Urinary bladder (tissue), 4 donors: Measurements from ENCODE around the gene DYNC1I1. TPM values are rescaled to one million over a fixed set of nuclear protein-coding genes. Genes with fewer than 3 reads are reported as not detected.

Source experiments
- DNase-seq: peaks from one replicate; pipeline ENCODE4 v3.0.0-alpha.2; 2015; ENCODE audit errors: extremely low spot score
- H3K27ac ChIP-seq: one replicate; pipeline ENCODE4 v1.5.1; 2013; ENCODE audit warnings: low read depth, mild to moderate bottlenecking, moderate library complexity
- H3K36me3 ChIP-seq: one replicate; pipeline ENCODE4 v1.6.1; 2013; ENCODE audit warnings: mild to moderate bottlenecking, moderate library complexity; ENCODE audit not compliant: insufficient read depth
- H3K4me1 ChIP-seq: one replicate; pipeline ENCODE4 v1.6.1; 2013; ENCODE audit warnings: mild to moderate bottlenecking, moderate library complexity; ENCODE audit not compliant: insufficient read depth
- H3K4me3 ChIP-seq: one replicate; pipeline ENCODE4 v1.5.1; 2013; ENCODE audit warnings: low read depth, low read length
- WGBS: extraction: QIAGEN DNeasy Blood & Tissue Kit; methylation state at CpG from one replicate; pipeline ENCODE4 v1.1.7; 2013; 5-methylcytosine and 5-hydroxymethylcytosine counted together
- polyA plus RNA-seq: library from polyadenylated mRNA; stranded (reverse); fragments of 200-250 nt; gene quantifications from one replicate; pipeline ENCODE4 v1.2.3, GENCODE V29; 2013
- total RNA-seq: library from RNA; depleted of rRNA; stranded (reverse); fragments of >200 nt; gene quantifications from one replicate; pipeline ENCODE4 v1.2.3, GENCODE V29; 2014
- donor health status: healthy with polysubstance abuse.
- donor health status: healthy.

DYNC1I1 gene
- total and polyA plus RNA-seq, 2 donors: 2.2 to 34.4 TPM

DNA sequence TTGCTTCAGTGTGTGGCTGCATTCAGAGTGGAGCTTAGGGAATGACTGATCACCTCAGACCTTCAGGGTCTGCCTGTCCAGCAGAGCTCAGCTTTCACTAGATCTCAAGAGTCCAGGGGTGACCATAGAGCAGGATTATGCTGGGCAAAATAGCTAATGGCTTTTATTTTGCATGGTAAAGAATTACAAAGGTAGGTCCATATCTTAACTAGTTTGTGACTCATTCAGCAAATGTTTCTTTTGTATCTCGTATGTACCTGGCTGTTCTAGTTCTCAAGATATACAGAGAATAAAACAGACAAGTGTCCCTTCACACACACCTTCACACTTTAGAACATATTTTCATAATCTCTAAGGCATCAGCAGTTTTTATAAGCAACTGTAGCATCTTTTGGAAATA is 180.5 kb downstream of the DYNC1I1 start:
- H3K36me3 ChIP-seq: no peaks in the 10 kb centered on the region
- no peak for DNase-seq
- no peak overlapping the region for H3K27ac ChIP-seq
- WGBS: 44% methylated on average over 1 of the region's 1 CpG
- H3K4me1 ChIP-seq: no peaks in the 10 kb centered on the region
- H3K4me3 ChIP-seq: no peak overlapping the region

DNA sequence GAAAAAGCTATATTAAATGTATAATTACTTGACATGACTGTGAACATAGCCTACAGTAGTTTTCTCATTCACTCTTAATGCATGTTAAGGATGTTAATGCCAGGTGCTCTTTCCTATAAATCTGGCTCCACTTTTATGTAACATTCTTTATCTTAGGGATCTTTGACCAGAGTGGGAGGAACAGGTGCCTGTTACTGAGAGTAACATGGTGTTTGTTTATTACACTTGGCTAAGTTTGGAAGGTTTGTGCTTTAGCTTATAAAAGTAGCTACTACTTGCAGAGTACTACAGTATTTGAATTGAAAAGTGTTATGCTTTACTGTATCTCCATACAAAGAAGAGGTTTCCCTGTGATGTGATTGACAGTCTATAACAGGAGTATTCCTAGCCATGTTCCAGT is 183.4 kb downstream of the DYNC1I1 start:
- Histone ChIP-seq H3K36me3 (no peaks in the 10 kb centered on the region), H3K4me1 (no peaks in the 10 kb centered on the region), H3K27ac (no peak overlapping the region), H3K4me3 (no peak overlapping the region)
- no peak for DNase-seq

DNA sequence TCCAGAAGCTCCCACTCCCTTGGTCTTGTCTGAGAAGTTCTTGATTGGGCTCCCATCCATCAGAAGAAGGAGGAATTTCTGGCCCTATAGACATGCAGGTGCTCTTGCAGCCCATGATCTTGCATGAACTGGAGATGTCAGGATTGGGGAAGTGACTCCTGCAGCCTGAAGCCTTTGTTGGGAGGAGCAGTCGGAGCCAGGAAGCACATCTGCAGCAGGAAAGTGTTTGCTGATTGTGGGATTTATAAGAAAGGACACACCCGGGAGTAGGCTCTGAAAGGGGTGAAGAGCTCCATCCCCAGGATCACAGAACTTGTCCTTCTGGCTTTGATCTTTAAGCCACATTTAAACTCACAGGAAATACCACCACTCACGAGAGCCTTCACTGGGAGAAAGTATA is 185.2 kb downstream of the DYNC1I1 start:
- Histone ChIP-seq H3K27ac (no peak overlapping the region), H3K4me3 (no peak overlapping the region), H3K36me3 (no peaks in the 10 kb centered on the region), H3K4me1 (no peaks in the 10 kb centered on the region)
- 30% methylated on average over 3 of the region's 3 CpGs for WGBS
- no peak for DNase-seq

DNA sequence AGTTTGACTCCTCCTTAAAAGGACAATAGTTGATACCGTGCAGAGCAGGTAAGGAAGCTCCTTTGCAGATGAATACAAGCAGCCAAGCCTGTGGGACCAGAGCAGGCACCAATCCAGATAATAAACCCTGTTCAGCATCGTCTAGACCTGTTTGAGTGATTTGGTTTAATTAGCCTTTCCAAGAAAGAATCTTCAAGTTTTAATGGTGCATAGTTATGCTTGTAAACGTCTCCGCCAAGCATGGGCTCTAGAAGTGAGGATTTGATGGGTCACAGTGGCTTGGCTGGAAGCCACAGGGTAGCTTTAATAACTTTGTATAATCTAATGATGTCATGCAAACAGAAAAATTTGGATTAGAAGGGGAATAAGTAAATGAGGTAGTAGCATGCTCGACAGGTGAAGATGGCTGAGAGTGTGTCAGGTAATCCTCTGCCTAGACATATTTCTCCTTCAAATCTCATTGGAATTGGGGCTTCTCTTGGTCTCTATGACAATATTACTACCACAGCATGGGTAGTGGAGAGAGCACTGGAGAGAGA is 188.4 kb downstream of the DYNC1I1 start:
- 42% methylated on average over 5 of the region's 5 CpGs for WGBS
- no peak for DNase-seq
- Histone ChIP-seq H3K27ac (no peak overlapping the region), H3K4me1 (no peaks in the 10 kb centered on the region), H3K36me3 (no peaks in the 10 kb centered on the region), H3K4me3 (no peak overlapping the region)

DNA sequence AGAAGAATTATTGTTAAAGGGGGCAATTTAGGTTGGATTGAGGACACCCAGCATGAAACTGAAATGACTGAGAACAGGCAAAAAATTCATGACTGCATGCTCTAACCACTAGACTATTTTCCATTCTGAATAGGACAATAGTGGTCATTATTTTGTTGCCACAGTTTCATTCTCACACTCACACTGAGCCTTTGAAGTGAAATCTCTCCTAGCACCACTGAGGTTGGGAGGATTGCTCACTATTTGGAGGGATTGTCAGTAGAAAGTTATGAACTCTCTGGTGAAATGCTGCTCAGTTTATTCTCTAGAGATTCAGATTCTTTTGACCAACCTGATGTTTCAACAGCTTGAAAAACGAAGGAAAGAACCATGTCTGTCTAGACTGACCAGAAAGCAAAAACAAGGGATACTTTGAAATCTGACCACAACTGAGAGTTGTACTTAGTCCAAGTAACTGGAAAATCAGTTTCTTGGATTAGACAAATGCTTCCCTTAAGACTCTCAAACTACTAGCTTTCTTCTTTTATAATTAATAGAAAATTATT is 191.2 kb downstream of the DYNC1I1 start:
- H3K4me1 ChIP-seq: no peaks in the 10 kb centered on the region
- WGBS: 41% methylated on average over 1 of the region's 1 CpG
- H3K36me3 ChIP-seq: no peaks in the 10 kb centered on the region
- H3K27ac ChIP-seq: no peak overlapping the region
- no peak for DNase-seq
- no peak overlapping the region for H3K4me3 ChIP-seq

DNA sequence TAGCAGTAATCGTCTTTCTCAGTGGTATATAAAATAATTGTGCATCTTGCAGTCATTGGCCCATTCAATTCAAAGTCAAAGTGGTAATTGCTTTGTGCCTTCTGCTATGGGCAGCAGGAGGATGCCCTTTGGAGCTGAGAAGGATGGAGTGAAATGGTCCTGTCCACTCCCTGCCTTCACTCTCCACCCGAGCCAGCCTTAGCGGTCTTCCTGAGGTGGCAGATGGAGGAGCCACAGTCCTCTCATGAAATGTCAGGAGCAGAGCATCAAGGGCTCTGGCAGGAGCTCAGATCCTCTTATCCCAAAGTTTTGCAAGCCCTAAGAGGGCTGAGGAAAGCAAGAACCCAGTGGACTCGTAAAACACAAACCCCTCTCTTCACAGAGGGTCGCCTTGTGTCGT is 199.4 kb downstream of the DYNC1I1 start:
- WGBS: 79% methylated on average over 6 of the region's 6 CpGs
- H3K4me1 ChIP-seq: no peaks in the 10 kb centered on the region
- H3K27ac ChIP-seq: no peak overlapping the region
- H3K36me3 ChIP-seq: no peaks in the 10 kb centered on the region
- DNase-seq: no peak
- no peak overlapping the region for H3K4me3 ChIP-seq

DNA sequence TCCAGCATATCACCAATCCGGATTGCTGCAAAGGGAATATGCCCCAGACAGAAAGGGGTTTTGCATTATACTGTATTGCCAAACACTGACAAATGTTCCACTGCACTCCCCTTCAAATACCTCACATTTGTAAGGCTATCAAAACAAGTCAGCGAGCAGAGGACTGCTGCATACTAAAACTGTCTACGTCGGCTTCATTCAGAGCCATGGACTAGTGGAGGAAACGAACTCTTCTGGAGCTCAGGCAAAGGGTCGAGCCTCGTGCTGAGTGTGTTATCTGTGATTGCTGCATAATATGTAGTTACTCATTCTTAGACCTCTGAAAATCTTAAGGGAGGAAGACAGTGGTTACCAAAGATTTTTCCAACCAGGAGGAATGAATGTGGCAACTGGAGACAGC is 200.2 kb downstream of the DYNC1I1 start:
- Histone ChIP-seq H3K36me3 (no peaks in the 10 kb centered on the region), H3K27ac (no peak overlapping the region), H3K4me3 (no peak overlapping the region), H3K4me1 (no peaks in the 10 kb centered on the region)
- WGBS: 51% methylated on average over 7 of the region's 7 CpGs
- no peak for DNase-seq

DNA sequence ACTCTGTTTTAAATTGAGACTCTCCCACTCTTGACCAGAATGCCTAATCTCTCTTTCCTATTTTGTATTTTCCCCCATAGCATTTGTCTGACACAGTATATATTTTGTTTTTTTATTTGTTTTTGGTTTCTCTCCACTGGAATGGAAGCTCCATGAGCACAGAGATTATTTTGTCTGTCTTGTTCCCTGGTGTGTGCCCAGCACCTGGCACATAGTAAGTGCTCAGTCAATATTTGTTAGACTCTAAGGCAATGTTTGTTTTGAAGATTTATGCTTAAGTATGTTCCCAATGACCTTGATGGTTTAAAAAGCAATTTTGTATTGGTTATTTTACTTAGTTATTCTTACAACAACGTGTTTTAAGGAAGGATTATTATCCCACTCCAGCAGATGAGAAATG is 201.8 kb downstream of the DYNC1I1 start:
- Histone ChIP-seq H3K4me1 (no peaks in the 10 kb centered on the region), H3K4me3 (no peak overlapping the region), H3K27ac (no peak overlapping the region), H3K36me3 (no peaks in the 10 kb centered on the region)
- whole genome bisulfite sequencing: 68% methylated on average over 1 of the region's 1 CpG
- no peak for DNase-seq

DNA sequence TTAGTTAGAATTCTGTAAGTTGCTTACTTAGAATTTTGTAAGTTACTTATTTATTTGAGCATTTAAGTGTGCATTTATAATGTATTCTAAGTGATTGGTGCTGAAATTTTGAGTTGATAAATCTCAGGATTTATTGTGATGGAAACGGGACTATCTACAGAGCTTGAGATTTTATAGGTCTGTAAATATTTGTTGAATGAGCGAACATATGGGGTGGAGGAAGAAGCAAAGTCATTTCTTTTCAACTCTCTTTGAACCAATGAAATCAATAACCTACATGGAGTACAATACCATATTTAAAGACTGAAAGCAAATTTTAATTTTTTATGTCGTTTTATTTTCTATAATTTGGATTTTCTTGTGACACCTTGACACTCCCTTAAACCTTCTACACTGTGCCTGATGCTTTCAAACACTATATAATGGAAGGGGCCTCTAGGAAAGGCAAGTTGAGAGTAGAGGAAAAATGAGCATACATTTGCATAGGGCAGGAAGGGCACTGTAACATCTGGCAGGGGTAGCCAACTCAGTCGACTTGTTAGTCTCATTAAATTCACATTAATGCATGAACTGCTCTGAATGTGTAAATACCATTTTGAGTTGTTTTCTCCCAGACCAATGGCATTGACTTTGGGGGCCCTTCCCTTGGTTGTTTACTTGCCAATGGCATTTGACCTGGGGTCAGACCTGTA is 204.2 kb downstream of the DYNC1I1 start:
- H3K4me1 ChIP-seq: no peaks in the 10 kb centered on the region
- DNase-seq: no peak
- 51% methylated on average over 4 of the region's 4 CpGs for WGBS

DNA sequence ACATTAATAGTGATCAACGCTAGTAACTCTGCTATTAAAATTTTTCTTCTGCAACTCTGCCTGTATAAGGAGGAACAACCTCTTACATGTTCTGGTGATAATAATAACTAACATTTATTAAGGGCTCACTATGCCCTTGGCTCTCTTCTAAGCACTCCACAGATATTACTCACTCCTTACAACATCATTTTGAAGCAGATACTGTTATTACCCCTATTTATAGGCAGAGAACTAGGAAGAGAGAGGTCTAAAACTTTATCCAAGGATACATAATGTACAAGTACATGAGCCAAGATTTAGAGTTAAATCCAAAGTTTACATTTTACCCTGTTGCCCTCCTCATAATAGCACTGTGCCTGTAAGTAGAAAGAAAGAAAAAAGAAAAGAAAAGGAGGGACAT is 205.6 kb downstream of the DYNC1I1 start:
- 68% methylated on average over 1 of the region's 1 CpG for WGBS

More for the DNA sequence above, 204.2 kb downstream of the DYNC1I1 start:
- Histone ChIP-seq H3K27ac (no peak overlapping the region), H3K4me3 (no peak overlapping the region), H3K36me3 (no peaks in the 10 kb centered on the region)

DNA sequence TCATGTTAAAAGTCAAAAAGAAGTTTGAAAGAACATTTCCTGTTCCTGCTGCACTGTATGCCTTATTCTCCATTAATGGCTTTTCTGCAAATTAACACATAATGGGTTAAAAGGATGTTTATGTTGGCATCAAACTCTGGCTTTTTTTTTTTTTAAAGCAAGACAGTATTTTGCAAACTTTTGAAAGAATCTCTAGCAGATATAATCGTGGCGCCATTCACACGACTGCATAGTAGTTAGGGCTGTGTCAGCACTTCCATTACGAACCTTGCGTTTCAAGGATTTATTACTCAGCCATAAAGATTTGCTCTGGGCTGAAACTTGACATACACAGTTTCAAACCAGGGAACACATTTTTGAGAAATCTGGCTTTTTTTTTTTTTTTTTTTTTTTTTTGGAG is 207.8 kb downstream of the DYNC1I1 start:
- DNase-seq: no peak
- Histone ChIP-seq H3K36me3 (no peaks in the 10 kb centered on the region), H3K27ac (no peak overlapping the region), H3K4me1 (no peaks in the 10 kb centered on the region), H3K4me3 (no peak overlapping the region)
- WGBS: 30% methylated on average over 5 of the region's 5 CpGs

More for the DNA sequence above, 205.6 kb downstream of the DYNC1I1 start:
- DNase-seq: no peak
- H3K27ac ChIP-seq: no peak overlapping the region
- no peak overlapping the region for H3K4me3 ChIP-seq
- H3K4me1 ChIP-seq: no peaks in the 10 kb centered on the region
- H3K36me3 ChIP-seq: no peaks in the 10 kb centered on the region

DNA sequence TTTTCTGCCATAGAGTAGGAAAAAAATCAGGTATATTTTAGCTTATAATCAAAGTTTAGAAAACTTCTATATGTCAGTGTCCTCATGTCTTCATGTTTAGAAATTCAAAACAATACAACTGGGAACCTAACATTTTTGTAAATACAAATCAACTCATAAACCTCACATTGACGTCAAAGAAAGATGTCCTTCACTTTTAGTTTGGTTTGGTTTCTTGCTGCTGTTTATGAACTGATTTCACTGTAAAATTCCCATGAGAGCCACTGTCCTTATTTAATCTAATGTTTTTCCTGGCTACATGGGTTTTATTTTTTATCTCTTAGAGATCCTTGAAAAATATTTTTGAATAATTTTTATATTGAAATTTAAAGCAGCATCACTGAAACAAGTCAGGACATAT is 208.4 kb downstream of the DYNC1I1 start:
- H3K4me1 ChIP-seq: no peaks in the 10 kb centered on the region
- no peaks in the 10 kb centered on the region for H3K36me3 ChIP-seq
- H3K4me3 ChIP-seq: no peak overlapping the region
- WGBS: 36% methylated on average over 1 of the region's 1 CpG
- no peak for DNase-seq
- H3K27ac ChIP-seq: no peak overlapping the region

DNA sequence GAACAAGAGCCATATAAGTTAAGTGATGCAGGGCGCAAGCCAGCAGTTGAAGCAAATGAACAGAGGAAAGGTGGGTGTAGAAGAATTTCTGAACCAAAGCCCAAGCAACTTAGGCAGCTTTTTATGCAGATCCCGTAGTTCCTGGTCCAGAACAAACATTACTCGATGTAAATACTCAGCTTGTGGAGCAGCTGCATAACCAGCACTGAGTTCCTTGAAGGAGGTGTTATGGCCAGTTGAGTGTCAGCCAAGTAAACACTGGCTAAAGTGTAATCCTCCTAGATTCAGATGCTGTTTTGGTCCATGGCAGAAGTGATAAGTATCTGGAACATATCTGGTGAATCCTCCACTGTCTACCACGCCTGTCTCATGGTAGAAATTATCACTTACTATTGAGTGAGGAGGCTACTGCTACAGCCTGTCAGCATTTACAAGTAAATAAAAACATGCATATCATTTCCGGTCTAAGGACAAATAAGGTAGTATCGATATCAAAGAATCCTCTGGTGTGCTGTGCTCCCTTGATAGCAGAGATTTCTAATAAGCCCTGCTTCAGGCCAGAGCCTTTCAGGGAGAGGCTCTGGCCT is 213.9 kb downstream of the DYNC1I1 start:
- H3K4me3 ChIP-seq: no peak overlapping the region
- H3K27ac ChIP-seq: no peak overlapping the region
- no peaks in the 10 kb centered on the region for H3K4me1 ChIP-seq
- WGBS: 41% methylated on average over 6 of the region's 6 CpGs
- DNase-seq: no peak
- H3K36me3 ChIP-seq: no peaks in the 10 kb centered on the region

DNA sequence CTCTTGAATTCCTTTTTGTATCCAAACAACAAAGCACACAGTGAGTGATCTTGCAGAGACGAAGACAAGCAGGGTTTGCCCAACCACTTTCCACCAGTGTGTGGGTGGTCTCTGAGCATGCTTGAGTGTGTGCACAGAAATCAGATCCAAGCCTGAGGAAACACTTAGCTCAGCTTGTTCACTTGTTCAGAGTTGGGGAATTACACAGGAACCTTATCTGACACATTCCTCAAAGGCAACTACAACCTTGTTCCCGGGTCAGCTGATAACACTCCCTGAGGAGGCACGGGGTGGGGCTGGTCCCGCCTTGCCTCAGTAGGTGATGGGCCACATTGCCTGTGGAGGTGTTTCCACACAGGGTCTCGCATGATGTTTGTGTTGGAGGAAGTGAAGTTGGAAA is 216.9 kb downstream of the DYNC1I1 start:
- Histone ChIP-seq H3K4me3 (no peak overlapping the region), H3K36me3 (no peaks in the 10 kb centered on the region), H3K27ac (no peak overlapping the region), H3K4me1 (no peaks in the 10 kb centered on the region)
- no peak for DNase-seq
- WGBS: 49% methylated on average over 5 of the region's 5 CpGs
